HEK293 (cell line): ENCODE results near the gene CACNA1C.

Experiments used
- CTCF ChIA-PET: fragments of 350-600 bp; formaldehyde crosslinking; extraction: SDS; loops from one replicate; lab custom pipeline; 2021; ENCODE audit warnings: antibody characterized with exemption; lab: Yijun Ruan, JAX
- POLR2A ChIA-PET: fragments of 300-600 bp; formaldehyde crosslinking; extraction: SDS; loops from one replicate; lab custom pipeline; 2020; ENCODE audit warnings: antibody characterized with exemption, inconsistent platforms; lab: Yijun Ruan, JAX
- H3K27ac ChIP-seq: fragments of 200-500 bp; sonication (Bioruptor generic); 2 replicates; pipeline ENCODE4 v1.5.1; 2014; ENCODE audit warnings: low read depth, low read length, control low read depth, inconsistent platforms; ENCODE audit errors: extremely low read depth
- H3K36me3 ChIP-seq, 2 experiments: fragments of 200-500 bp in 1 of 2; sonication (Bioruptor generic) in 1 of 2; 1 replicate in 1 of 2; 2 replicates in 1 of 2; pipeline ENCODE4 v1.5.1; 2014 to 2017; ENCODE audit warnings: inconsistent platforms in 2 of 2, low read length in 2 of 2; ENCODE audit not compliant: control insufficient read depth in 2 of 2, insufficient read depth in 1 of 2
- H3K4me1 ChIP-seq: fragments of 200-500 bp; sonication (Bioruptor generic); 2 replicates; pipeline ENCODE4 v1.5.1; 2014; ENCODE audit warnings: mild to moderate bottlenecking, low read length, inconsistent platforms; ENCODE audit not compliant: control insufficient read depth, insufficient read depth
- H3K4me3 ChIP-seq: 2 replicates; pipeline ENCODE4 v1.5.1; 2011; ENCODE audit warnings: low read depth, mild to moderate bottlenecking, control low read depth, low read length, moderate library complexity
- H3K9me3 ChIP-seq: fragments of 200-500 bp; sonication (Bioruptor generic); 2 replicates; pipeline ENCODE4 v1.5.1; 2014; ENCODE audit warnings: low read depth, low read length, inconsistent platforms; ENCODE audit not compliant: control insufficient read depth, insufficient read depth
- FEZF1 ChIP-seq: fragments of 450-650 bp; formaldehyde crosslinking; IDR thresholded peaks from 2 replicates; pipeline ENCODE4 v1.5.1; 2016; ENCODE audit warnings: missing biosample characterization, missing genetic modification characterization
- GLI2 ChIP-seq: fragments of 450-650 bp; formaldehyde crosslinking; IDR thresholded peaks from 2 replicates; pipeline ENCODE4; 2017; ENCODE audit warnings: missing biosample characterization, missing genetic modification characterization, low read depth, borderline replicate concordance
- MZF1 ChIP-seq: fragments of 450-650 bp; formaldehyde crosslinking; IDR thresholded peaks from 2 replicates; pipeline ENCODE4 v1.5.1; 2017; ENCODE audit warnings: missing biosample characterization, missing genetic modification characterization, borderline replicate concordance
- PBX3 ChIP-seq: sonication (generic); formaldehyde crosslinking; IDR thresholded peaks from 2 replicates; pipeline ENCODE4 v1.8.1; 2022; ENCODE audit warnings: mild to moderate bottlenecking, moderate library complexity, missing genetic modification reagents
- PRDM6 ChIP-seq: fragments of 450-650 bp; formaldehyde crosslinking; IDR thresholded peaks from 2 replicates; pipeline ENCODE4 v1.5.1; 2017; ENCODE audit warnings: missing biosample characterization, missing genetic modification characterization
- REPIN1 ChIP-seq: fragments of 450-650 bp; formaldehyde crosslinking; IDR thresholded peaks from 2 replicates; pipeline ENCODE4 v1.5.1; 2017; ENCODE audit warnings: missing biosample characterization, missing genetic modification characterization, low read depth
- TCF7L2 ChIP-seq: IDR thresholded peaks from 2 replicates; pipeline ENCODE4 v1.6.1; 2011; ENCODE audit warnings: low read depth, mild to moderate bottlenecking, inconsistent platforms, low read length, moderate library complexity, borderline replicate concordance
- ZBTB26 ChIP-seq: fragments of 450-650 bp; formaldehyde crosslinking; optimal IDR thresholded peaks from 2 replicates; pipeline ENCODE3; 2016; ENCODE audit warnings: missing biosample characterization, mild to moderate bottlenecking, missing genetic modification characterization
- ZNF121 ChIP-seq: fragments of 450-650 bp; formaldehyde crosslinking; IDR thresholded peaks from 2 replicates; pipeline ENCODE4 v1.5.1; 2016; ENCODE audit warnings: missing biosample characterization, missing genetic modification characterization
- ZNF132 ChIP-seq: fragments of 450-650 bp; formaldehyde crosslinking; IDR thresholded peaks from 2 replicates; pipeline ENCODE4 v1.5.1; 2017; ENCODE audit warnings: missing biosample characterization, missing genetic modification characterization, borderline replicate concordance
- ZNF146 ChIP-seq: fragments of 450-650 bp; formaldehyde crosslinking; IDR thresholded peaks from 2 replicates; pipeline ENCODE4 v1.5.1; 2016; ENCODE audit warnings: missing biosample characterization, missing genetic modification characterization
- ZNF248 ChIP-seq: fragments of 450-650 bp; formaldehyde crosslinking; IDR thresholded peaks from 2 replicates; pipeline ENCODE4 v1.5.1; 2017; ENCODE audit warnings: missing biosample characterization, missing genetic modification characterization
- ZNF280D ChIP-seq: fragments of 450-650 bp; formaldehyde crosslinking; IDR thresholded peaks from 2 replicates; pipeline ENCODE4 v1.5.1; 2016; ENCODE audit warnings: missing biosample characterization, missing genetic modification characterization
- ZNF292 ChIP-seq: fragments of 450-650 bp; formaldehyde crosslinking; IDR thresholded peaks from 2 replicates; pipeline ENCODE4 v1.5.1; 2016; ENCODE audit warnings: low read depth, missing biosample characterization, missing genetic modification characterization, borderline replicate concordance
- ZNF324 ChIP-seq: fragments of 450-650 bp; formaldehyde crosslinking; IDR thresholded peaks from 2 replicates; pipeline ENCODE4 v1.5.1; 2016; ENCODE audit warnings: missing biosample characterization, missing genetic modification characterization
- ZNF404 ChIP-seq: fragments of 450-650 bp; formaldehyde crosslinking; IDR thresholded peaks from 2 replicates; pipeline ENCODE4 v1.5.1; 2017; ENCODE audit warnings: missing biosample characterization, missing genetic modification characterization
- ZNF416 ChIP-seq: fragments of 450-650 bp; formaldehyde crosslinking; IDR thresholded peaks from 2 replicates; pipeline ENCODE4 v1.5.1; 2016; ENCODE audit warnings: missing biosample characterization, missing genetic modification characterization
- ZNF426 ChIP-seq: fragments of 450-650 bp; formaldehyde crosslinking; IDR thresholded peaks from 2 replicates; pipeline ENCODE4 v1.5.1; 2017; ENCODE audit warnings: missing biosample characterization, missing genetic modification characterization, mild to moderate bottlenecking, inconsistent platforms, moderate library complexity
- ZNF514 ChIP-seq: fragments of 450-650 bp; formaldehyde crosslinking; IDR thresholded peaks from 2 replicates; pipeline ENCODE4 v1.5.1; 2016; ENCODE audit warnings: missing biosample characterization, missing genetic modification characterization
- ZNF548 ChIP-seq: fragments of 450-650 bp; formaldehyde crosslinking; IDR thresholded peaks from 2 replicates; pipeline ENCODE4 v1.5.1; 2016; ENCODE audit warnings: missing biosample characterization, missing genetic modification characterization
- ZNF549 ChIP-seq: fragments of 450-650 bp; IDR thresholded peaks from 2 replicates; pipeline ENCODE4 v1.5.1; 2018; ENCODE audit warnings: missing biosample characterization, missing genetic modification characterization, mild to moderate bottlenecking, inconsistent platforms, moderate library complexity
- ZNF560 ChIP-seq: fragments of 450-650 bp; formaldehyde crosslinking; IDR thresholded peaks from 2 replicates; pipeline ENCODE4 v1.5.1; 2017; ENCODE audit warnings: missing biosample characterization, missing genetic modification characterization, borderline replicate concordance
- ZNF561 ChIP-seq: fragments of 450-650 bp; IDR thresholded peaks from 2 replicates; pipeline ENCODE4 v1.5.1; 2018; ENCODE audit warnings: missing biosample characterization, missing genetic modification characterization, borderline replicate concordance
- ZNF580 ChIP-seq: fragments of 450-650 bp; formaldehyde crosslinking; IDR thresholded peaks from 2 replicates; pipeline ENCODE4 v1.5.1; 2016; ENCODE audit warnings: missing biosample characterization, missing genetic modification characterization
- ZNF585B ChIP-seq: fragments of 450-650 bp; formaldehyde crosslinking; IDR thresholded peaks from 2 replicates; pipeline ENCODE4 v1.5.1; 2016; ENCODE audit warnings: missing biosample characterization, missing genetic modification characterization
- ZNF785 ChIP-seq: fragments of 450-650 bp; formaldehyde crosslinking; IDR thresholded peaks from 2 replicates; pipeline ENCODE4 v1.5.1; 2016; ENCODE audit warnings: missing biosample characterization, missing genetic modification characterization
- ZNF792 ChIP-seq: fragments of 450-650 bp; formaldehyde crosslinking; IDR thresholded peaks from 2 replicates; pipeline ENCODE4 v1.5.1; 2016; ENCODE audit warnings: missing biosample characterization, missing genetic modification characterization

CACNA1C gene

GRCh38 chr12:2312770-2313169 is 260.0 kb downstream of the CACNA1C start:
- ChIA-PET POLR2A (no interaction called here), CTCF (interaction anchor here (1.0 kb wide), 1 partner anchor 270 kb away, joined by 4 read pairs; no protein-coding TSS in a partner anchor)
- Histone ChIP-seq H3K4me1 (peaks cover 5% of the 10 kb centered on the region; the same call in 1 of the 2 replicates), H3K9me3 (no peaks in the 10 kb centered on the region), H3K27ac (no peak overlapping the region), H3K36me3 (no peaks in the 10 kb centered on the region), H3K4me3 (no peak overlapping the region)
- TF ChIP-seq ZNF792 (tag by site-specific recombination) (no peak), ZNF585B (no peak), ZNF514 (no peak), ZNF549 (no peak), ZNF560 (tag by site-specific recombination) (no peak), ZNF785 (tag by site-specific recombination) (no peak), MZF1 (no peak)

- Histone ChIP-seq H3K4me1 (peaks cover 5% of the 10 kb centered on the region; the same call in 1 of the 2 replicates), H3K27ac (no peak overlapping the region), H3K4me3 (no peak overlapping the region), H3K9me3 (no peaks in the 10 kb centered on the region), H3K36me3 (no peaks in the 10 kb centered on the region)
- POLR2A ChIA-PET: no interaction called here
- CTCF ChIA-PET: interaction anchor here (0.9 to 1.2 kb wide), 2 partner anchors 15 to 24 kb away, joined by 3 read pairs; no protein-coding TSS in a partner anchor
- TF ChIP-seq ZNF426 (tag by site-specific recombination) (no peak), ZNF416 (tag by site-specific recombination) (no peak), PBX3 (CRISPR knock-in tag) (no peak), ZNF146 (tag by site-specific recombination) (peak; percentile 100), ZNF248 (tag by site-specific recombination) (no peak), ZNF280D (tag by site-specific recombination) (0 out of 2 replicates have a peak, but pooled peaks have one; percentile 68), TCF7L2 (no peak), ZNF580 (tag by site-specific recombination) (peak; percentile 68), FEZF1 (tag by site-specific recombination) (no peak)
Observed at GRCh38 chr12:2314492-2314891, 261.7 kb downstream of the CACNA1C start.

- Histone ChIP-seq H3K4me3 (no peak overlapping the region), H3K36me3 (no peaks in the 10 kb centered on the region), H3K4me1 (no peaks in the 10 kb centered on the region), H3K27ac (no peak overlapping the region), H3K9me3 (no peaks in the 10 kb centered on the region)
- ChIA-PET CTCF (no interaction called here), POLR2A (no interaction called here)
- no peak for TF ChIP-seq REPIN1 (tag by site-specific recombination)
- no peak for TF ChIP-seq ZNF292 (tag by site-specific recombination)
- TF ChIP-seq ZNF132 (tag by site-specific recombination): no peak
- no peak for TF ChIP-seq ZNF548
- no peak for TF ChIP-seq ZNF121 (tag by site-specific recombination)
- no peak for TF ChIP-seq ZBTB26
- no peak for TF ChIP-seq ZNF324 (tag by site-specific recombination)
- TF ChIP-seq ZNF561: no peak
- TF ChIP-seq ZNF404 (tag by site-specific recombination): no peak
- no peak for TF ChIP-seq PRDM6 (tag by site-specific recombination)
- TF ChIP-seq GLI2: no peak
Observed at GRCh38 chr12:2317772-2318171, 265.0 kb downstream of the CACNA1C start.
